Lung (tissue), 12 donors: ENCODE results near the gene MIA. TPM values are rescaled to one million over a fixed set of nuclear protein-coding genes. Genes with fewer than 3 reads are reported as not detected.

Experiments
- ATAC-seq: fragments of 200-7000 bp; cut with Tn5 transposase; one replicate; pipeline ENCODE4 v1.9.1; 2020; ENCODE audit warnings: moderate number of reproducible peaks; ENCODE audit not compliant: insufficient read depth, low FRiP score
- DNase-seq, 3 donors: peaks; one replicate each; pipeline ENCODE4 v3.0.0-alpha.2; 2013 to 2017
- H3K27ac ChIP-seq, 2 donors: one replicate each; pipeline ENCODE4 v1.5.1; 2013; ENCODE audit warnings: mild to moderate bottlenecking in 2 of 2, moderate library complexity in 2 of 2, control low read depth in 1 of 2, inconsistent platforms in 1 of 2, low read depth in 1 of 2, low read length in 1 of 2
- H3K27me3 ChIP-seq, 3 donors: one replicate each; pipeline ENCODE4 v1.5.1; 2013; ENCODE audit warnings: low read length in 2 of 3; ENCODE audit not compliant: control insufficient read depth in 3 of 3, insufficient read depth in 3 of 3
- H3K36me3 ChIP-seq, 4 donors: one replicate each; pipeline ENCODE4 v1.5.1; 2013; ENCODE audit warnings: low read length in 4 of 4, mild to moderate bottlenecking in 1 of 4, moderate library complexity in 1 of 4; ENCODE audit not compliant: control insufficient read depth in 4 of 4, insufficient read depth in 4 of 4
- H3K4me1 ChIP-seq, 5 donors: one replicate each; pipeline ENCODE4 v1.5.1; 2013; ENCODE audit warnings: low read length in 5 of 5, mild to moderate bottlenecking in 2 of 5, moderate library complexity in 1 of 5; ENCODE audit not compliant: control insufficient read depth in 5 of 5, insufficient read depth in 5 of 5
- H3K4me3 ChIP-seq: one replicate; pipeline ENCODE4 v1.5.1; 2013; ENCODE audit warnings: mild to moderate bottlenecking, control low read depth, moderate library complexity
- H3K9ac ChIP-seq, 2 donors: one replicate each; pipeline ENCODE4 v1.5.1; 2013; ENCODE audit warnings: low read length in 2 of 2, control low read depth in 1 of 2; ENCODE audit not compliant: insufficient read depth in 1 of 2
- H3K9me3 ChIP-seq, 4 donors: one replicate each; pipeline ENCODE4 v1.5.1; 2013; ENCODE audit warnings: low read length in 3 of 4, mild to moderate bottlenecking in 1 of 4, moderate library complexity in 1 of 4; ENCODE audit not compliant: control insufficient read depth in 4 of 4, insufficient read depth in 3 of 4
- CTCF ChIP-seq: IDR thresholded peaks from 2 replicates; pipeline ENCODE4 v1.5.1; 2012; ENCODE audit warnings: mild to moderate bottlenecking; ENCODE audit errors: control extremely low read depth, extremely low read depth
- WGBS, 2 donors: extraction: QIAGEN DNeasy Blood & Tissue Kit; methylation state at CpG; one replicate each; pipeline ENCODE4 v1.1.7; 2013; 5-methylcytosine and 5-hydroxymethylcytosine counted together
- polyA plus RNA-seq, 2 donors: library from polyadenylated mRNA; stranded (reverse); fragments of 200-250 nt; gene quantifications; one replicate each; pipeline ENCODE4 v1.2.1, GENCODE V29; 2013
- total RNA-seq, 2 donors: library from RNA; depleted of rRNA in 1 of 2; stranded (reverse); fragments of >200 nt in 1 of 2; gene quantifications; one replicate each; pipeline ENCODE4 v1.2.1, GENCODE V29; 2014 to 2021
- donor health status: control.
- donor health status: control.
- donor health status: Bipolar disorder and iron deficiency.
- donor health status: healthy.
- donor health status: DM: yes; HTN: yes; CAD: no.

Gene MIA
- total and polyA plus RNA-seq, 4 donors: 0.75 to 4.6 (median 3.2) TPM; not detected in 1

GRCh38 chr19:40791996-40792395 lies 16.7 kb downstream of the MIA start:
- 67 to 84% methylated on average over 3 of the region's 3 CpGs for WGBS, 2 donors

GRCh38 chr19:40797166-40797962 lies 22.0 kb downstream of the MIA start:
- H3K9ac ChIP-seq: no peak overlapping the region
- ATAC-seq (no peak), DNase-seq (no peak)
- H3K4me3 ChIP-seq: no peak overlapping the region
- H3K27ac ChIP-seq: peak overlapping the region in 1 of 2 donors; percentile 83
- WGBS, 2 donors: 94 to 97% methylated on average over 14 of the region's 14 CpGs
- TF ChIP-seq CTCF: no peak
- no peaks in the 10 kb centered on the region for H3K27me3 ChIP-seq
- H3K9me3 ChIP-seq: no peaks in the 10 kb centered on the region
- peaks cover 9 to 34% (median 23%) of the 10 kb centered on the region in 5 donors for H3K4me1 ChIP-seq
- peaks cover 0 to 15% (median 0%) of the 10 kb centered on the region in 4 donors for H3K36me3 ChIP-seq

More at GRCh38 chr19:40791996-40792395, 16.7 kb downstream of the MIA start:
- Histone ChIP-seq H3K4me3 (no peak overlapping the region), H3K27ac (peak overlapping the region in 1 of 2 donors; percentile 60), H3K4me1 (peaks cover 0 to 7% (median 5%) of the 10 kb centered on the region in 5 donors), H3K9me3 (peaks cover 0 to 2% (median 0%) of the 10 kb centered on the region in 4 donors), H3K36me3 (peaks cover 0 to 10% (median 0%) of the 10 kb centered on the region in 4 donors), H3K27me3 (no peaks in the 10 kb centered on the region), H3K9ac (peak overlapping the region in 1 of 2 donors; percentile 11)
- TF ChIP-seq CTCF: no peak
- DNase-seq: no peak
- ATAC-seq: no peak

GRCh38 chr19:40797963-40798682 lies 22.8 kb downstream of the MIA start:
- Histone ChIP-seq H3K27ac (peak overlapping the region; percentile 78 to 83), H3K9ac (peak overlapping the region; percentile 56 to 85), H3K36me3 (peaks cover 0 to 15% (median under 1%) of the 10 kb centered on the region in 4 donors), H3K27me3 (no peaks in the 10 kb centered on the region), H3K4me3 (no peak overlapping the region), H3K4me1 (peaks cover 12 to 39% (median 26%) of the 10 kb centered on the region in 5 donors), H3K9me3 (no peaks in the 10 kb centered on the region)
- TF ChIP-seq CTCF: no peak
- WGBS, 2 donors: 8% methylated on average over 28 of the region's 28 CpGs
- DNase-seq (peak in 2 of 3 donors; percentile 66 to 71), ATAC-seq (no peak)
